HEK293T (cell line): Measurements from ENCODE around the gene SLC19A1.

ENCODE experiments used
- CTCF ChIA-PET: fragments of 350-600 bp; formaldehyde crosslinking; extraction: SDS; loops from one replicate; lab custom pipeline; 2021; ENCODE audit warnings: antibody characterized with exemption, inconsistent platforms; lab: Yijun Ruan, JAX
- POLR2A ChIA-PET: fragments of 350-600 bp; formaldehyde crosslinking; extraction: SDS; loops from one replicate; lab custom pipeline; 2020; ENCODE audit warnings: antibody characterized with exemption, inconsistent platforms; lab: Yijun Ruan, JAX
- DNase-seq: peaks from one replicate; pipeline ENCODE4 v3.0.0; 2012; ENCODE audit warnings: mixed read lengths; ENCODE audit errors: extremely low spot score
- ARNT ChIP-seq: fragments of 450-650 bp; IDR thresholded peaks from 2 replicates; pipeline ENCODE4 v1.6.1; 2017; ENCODE audit warnings: mild to moderate bottlenecking
- BHLHE40 ChIP-seq: fragments of 450-650 bp; IDR thresholded peaks from 2 replicates; pipeline ENCODE4 v1.6.1; 2016; ENCODE audit warnings: mild to moderate bottlenecking, moderate library complexity, borderline replicate concordance
- CTBP1 ChIP-seq: fragments of 450-650 bp; IDR thresholded peaks from 2 replicates; pipeline ENCODE4 v1.6.1; 2016; ENCODE audit warnings: borderline replicate concordance
- ELF4 ChIP-seq: fragments of 450-650 bp; IDR thresholded peaks from 2 replicates; pipeline ENCODE4 v1.6.1; 2017; ENCODE audit warnings: antibody characterized with exemption
- FOXA1 ChIP-seq: fragments of 450-650 bp; IDR thresholded peaks from 2 replicates; pipeline ENCODE4 v1.6.1; 2016; ENCODE audit warnings: mild to moderate bottlenecking
- FOXK2 ChIP-seq: fragments of 450-650 bp; IDR thresholded peaks from 2 replicates; pipeline ENCODE4 v1.6.1; 2016; ENCODE audit warnings: mild to moderate bottlenecking
- FOXM1 ChIP-seq: fragments of 450-650 bp; IDR thresholded peaks from 2 replicates; pipeline ENCODE4 v1.6.1; 2017; ENCODE audit warnings: mild to moderate bottlenecking, borderline replicate concordance
- HDGF ChIP-seq: fragments of 450-650 bp; IDR thresholded peaks from 2 replicates; pipeline ENCODE4 v1.6.1; 2017; ENCODE audit warnings: antibody characterized with exemption, borderline replicate concordance
- L3MBTL2 ChIP-seq: fragments of 450-650 bp; conservative IDR thresholded peaks from 2 replicates; pipeline ENCODE4 v1.6.1; 2016; ENCODE audit warnings: mild to moderate bottlenecking
- LEF1 ChIP-seq: fragments of 450-650 bp; IDR thresholded peaks from 2 replicates; pipeline ENCODE4 v1.6.1; 2017; ENCODE audit warnings: mild to moderate bottlenecking, borderline replicate concordance
- NFRKB ChIP-seq: fragments of 450-650 bp; IDR thresholded peaks from 2 replicates; pipeline ENCODE4 v1.6.1; 2016; ENCODE audit warnings: mild to moderate bottlenecking, moderate library complexity
- SP1 ChIP-seq: fragments of 450-650 bp; IDR thresholded peaks from 2 replicates; pipeline ENCODE4 v1.6.1; 2017
- SUZ12 ChIP-seq: fragments of 450-650 bp; IDR thresholded peaks from 2 replicates; pipeline ENCODE4 v1.6.1; 2016; ENCODE audit warnings: mild to moderate bottlenecking
- TARDBP ChIP-seq: fragments of 450-650 bp; IDR thresholded peaks from 2 replicates; pipeline ENCODE4 v1.6.1; 2016
- ZNF384 ChIP-seq: fragments of 450-650 bp; IDR thresholded peaks from 2 replicates; pipeline ENCODE4 v1.6.1; 2016
- TF ChIP-seq, protein P1 (sequence below): fragments of 450-650 bp; IDR thresholded peaks from 2 replicates; pipeline ENCODE4 v1.6.1; 2016

The SLC19A1 gene

DNA sequence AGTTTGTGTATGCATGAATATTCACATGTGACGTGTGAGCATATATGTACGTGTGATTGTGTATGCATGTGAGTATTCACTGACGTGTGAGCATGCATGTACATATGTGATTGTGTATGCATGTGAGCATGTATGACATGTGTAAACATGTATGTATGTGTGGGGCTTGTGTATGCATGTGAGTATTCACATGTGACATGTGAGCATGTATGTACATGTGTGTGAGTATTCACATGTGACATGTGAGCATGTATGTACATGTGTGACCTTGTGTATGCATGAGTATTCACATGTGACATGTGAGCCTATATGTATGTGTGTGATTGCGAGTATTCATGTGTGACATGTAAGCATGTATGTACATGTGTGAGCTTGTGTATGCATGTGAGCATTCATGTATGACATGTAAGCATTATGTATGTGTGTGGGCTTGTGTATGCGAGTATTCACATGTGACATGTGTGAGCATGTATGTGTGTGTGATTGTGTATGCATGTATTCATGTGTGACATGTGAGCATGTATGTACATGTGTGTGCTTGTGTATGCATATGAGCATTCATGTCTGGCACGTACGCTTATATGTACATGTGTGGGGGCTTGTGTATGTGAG lies 89.4 kb downstream of the SLC19A1 start:
- ChIA-PET CTCF (no interaction called here), POLR2A (interaction anchor here (1.2 kb wide), 1 partner anchor 10 kb away, joined by 3 read pairs; no protein-coding TSS in a partner anchor)
- no peak for DNase-seq
- TF ChIP-seq SP1: no peak
- 0 out of 2 replicates have a peak, but pooled peaks have one; percentile 26 for TF ChIP-seq NFRKB

DNA sequence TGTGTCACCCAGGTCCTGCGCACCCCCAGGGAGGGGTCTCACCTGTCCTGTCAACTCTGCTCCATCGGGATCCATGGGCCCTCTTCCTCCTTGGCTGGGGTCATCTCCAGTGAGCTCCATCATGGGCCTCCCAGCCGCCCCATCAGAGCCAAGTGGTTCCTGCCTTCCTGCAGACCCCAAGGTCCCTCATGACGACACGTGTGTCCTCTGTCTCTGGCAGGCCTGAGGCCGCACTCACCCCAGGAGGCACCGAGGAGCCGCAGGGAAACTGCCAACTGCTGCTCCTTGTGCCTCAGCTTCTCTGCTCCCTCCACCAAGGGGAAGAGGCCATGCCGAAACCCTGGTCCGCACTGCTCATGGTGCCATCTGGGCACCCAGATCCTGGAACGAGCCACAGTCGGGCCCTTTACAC lies 90.5 kb downstream of the SLC19A1 start:
- DNase-seq: no peak
- ChIA-PET CTCF (no interaction called here), POLR2A (no interaction called here)
- TF ChIP-seq ARNT (no peak), FOXK2 (no peak), ZNF384 (no peak)

DNA sequence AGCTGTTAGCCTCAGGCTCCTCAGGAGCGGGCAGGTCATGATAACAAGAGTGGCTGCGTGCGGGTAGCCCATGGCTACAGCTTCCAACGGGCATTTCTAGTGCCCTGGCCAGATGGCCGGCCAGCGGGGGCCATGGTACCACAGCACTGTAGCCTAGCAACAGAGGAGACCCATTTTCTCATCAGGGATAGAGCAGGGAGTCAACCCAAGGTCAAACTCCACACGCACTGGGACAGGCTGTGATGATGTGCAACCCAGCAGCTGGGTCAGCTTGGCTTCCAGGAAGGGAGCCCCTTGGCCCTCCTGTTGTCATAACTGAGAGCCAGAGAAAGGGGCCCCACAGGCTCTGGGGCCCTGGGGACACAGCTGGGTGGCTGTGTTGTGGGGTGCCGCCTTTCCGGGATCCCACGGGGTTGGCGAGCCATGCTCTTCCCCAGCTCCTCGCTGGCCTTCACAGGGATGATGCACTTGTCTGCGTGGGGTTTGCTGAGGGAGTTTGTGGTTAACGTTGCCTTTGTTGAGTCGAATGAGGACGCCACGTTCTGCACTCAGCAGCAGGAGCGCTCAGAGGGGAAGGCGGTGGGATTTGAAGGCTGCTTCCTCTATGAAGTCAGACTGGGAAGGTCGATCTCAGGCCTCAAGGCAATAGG lies 91.0 kb downstream of the SLC19A1 start:
- no peak for TF ChIP-seq FOXK2
- TF ChIP-seq ARNT: no peak
- no peak for TF ChIP-seq FOXA1
- TF ChIP-seq ZNF384: no peak
- TF ChIP-seq BHLHE40: no peak
- TF ChIP-seq HDGF: no peak
- no peak for TF ChIP-seq NFRKB
- no peak for TF ChIP-seq CTBP1
- no peak for TF ChIP-seq TARDBP
- TF ChIP-seq SUZ12: no peak
- TF ChIP-seq ELF4: no peak
- no peak for TF ChIP-seq LEF1
- TF ChIP-seq, protein P1, sequence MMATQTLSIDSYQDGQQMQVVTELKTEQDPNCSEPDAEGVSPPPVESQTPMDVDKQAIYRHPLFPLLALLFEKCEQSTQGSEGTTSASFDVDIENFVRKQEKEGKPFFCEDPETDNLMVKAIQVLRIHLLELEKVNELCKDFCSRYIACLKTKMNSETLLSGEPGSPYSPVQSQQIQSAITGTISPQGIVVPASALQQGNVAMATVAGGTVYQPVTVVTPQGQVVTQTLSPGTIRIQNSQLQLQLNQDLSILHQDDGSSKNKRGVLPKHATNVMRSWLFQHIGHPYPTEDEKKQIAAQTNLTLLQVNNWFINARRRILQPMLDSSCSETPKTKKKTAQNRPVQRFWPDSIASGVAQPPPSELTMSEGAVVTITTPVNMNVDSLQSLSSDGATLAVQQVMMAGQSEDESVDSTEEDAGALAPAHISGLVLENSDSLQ: no peak
- no peak for TF ChIP-seq L3MBTL2
- no peak for TF ChIP-seq SP1
- no peak for TF ChIP-seq FOXM1
- CTCF ChIA-PET: no interaction called here
- POLR2A ChIA-PET: no interaction called here
- DNase-seq: no peak

DNA sequence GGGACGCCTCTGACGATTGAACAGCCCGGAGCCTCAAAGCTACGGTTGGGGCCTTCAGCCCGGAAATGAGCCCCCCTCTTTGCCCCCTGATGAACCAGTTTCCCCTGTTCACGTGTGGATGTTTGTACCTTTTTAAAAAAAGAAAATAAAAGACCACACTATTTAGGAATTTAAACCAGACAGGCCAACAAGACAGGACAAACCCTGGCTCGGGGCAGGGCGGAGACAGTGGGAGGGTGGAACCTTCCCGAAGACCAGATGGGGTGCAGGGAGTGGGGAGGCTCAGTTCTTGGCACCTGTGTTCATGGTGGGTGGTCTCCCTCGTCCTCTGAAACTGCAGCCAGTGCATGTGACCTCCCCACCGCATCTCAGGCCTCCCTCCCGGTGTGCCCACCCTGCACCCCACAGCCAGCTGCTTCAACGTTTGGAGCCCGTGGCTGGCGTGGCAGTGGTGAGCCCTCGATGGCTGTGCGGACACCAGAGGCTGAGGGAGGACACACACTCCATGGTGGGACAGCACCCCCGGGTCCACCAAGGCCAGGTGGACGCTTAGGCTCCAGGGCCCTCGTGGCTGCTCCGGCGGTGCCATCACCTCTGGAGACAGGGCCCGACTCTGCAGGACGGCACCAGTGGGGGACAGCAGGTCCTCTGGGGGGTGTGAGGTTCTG lies 91.7 kb downstream of the SLC19A1 start:
- no peak for DNase-seq
- TF ChIP-seq SUZ12 (no peak), ZNF384 (no peak), TARDBP (no peak), FOXK2 (no peak), ELF4 (no peak), FOXA1 (no peak), LEF1 (no peak), BHLHE40 (no peak), L3MBTL2 (no peak), FOXM1 (no peak), HDGF (no peak), CTBP1 (no peak), NFRKB (no peak), SP1 (no peak), ARNT (no peak)
- TF ChIP-seq, protein P1: no peak
- POLR2A ChIA-PET: no interaction called here
- CTCF ChIA-PET: no interaction called here

DNA sequence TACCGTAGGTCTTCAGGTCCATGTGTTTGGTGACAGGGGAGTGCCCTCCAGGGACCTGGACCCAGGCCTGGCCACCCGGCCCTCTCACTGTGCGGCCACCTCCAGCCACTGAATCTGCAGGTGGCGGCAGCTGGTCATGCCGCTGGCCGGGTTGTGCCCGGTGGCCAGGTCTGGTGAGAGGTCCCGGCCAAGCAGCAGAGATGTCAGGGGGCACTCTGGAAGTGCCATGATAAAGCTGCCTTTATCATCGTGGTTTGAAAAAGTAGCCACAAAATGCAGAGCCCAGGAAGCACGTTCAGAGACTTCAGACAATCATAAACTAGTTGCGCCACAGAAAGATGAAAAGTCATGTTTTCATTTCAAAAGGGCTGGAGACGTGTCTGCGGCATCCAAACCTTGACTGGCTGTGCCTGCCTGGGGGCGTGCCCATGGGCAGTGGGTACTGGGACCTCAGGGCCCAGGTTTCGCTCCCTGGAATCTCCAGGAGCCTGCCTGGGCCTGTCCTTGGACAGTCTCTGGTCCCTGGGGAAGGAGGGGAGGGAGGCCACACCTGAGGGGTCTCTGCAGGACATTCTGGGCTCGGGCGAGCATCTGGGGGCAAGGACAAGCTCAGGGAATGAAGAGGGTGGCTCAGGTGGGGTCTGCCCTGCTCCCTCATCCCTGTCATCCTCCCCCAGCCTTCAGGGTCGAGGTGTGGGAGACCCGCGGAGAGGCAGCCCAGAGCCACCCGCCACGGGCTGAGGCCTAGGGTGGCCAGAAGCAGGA lies 92.4 kb downstream of the SLC19A1 start:
- TF ChIP-seq CTBP1: no peak
- no peak for TF ChIP-seq HDGF
- no peak for TF ChIP-seq SUZ12
- TF ChIP-seq ARNT: no peak
- no peak for TF ChIP-seq BHLHE40
- ChIA-PET POLR2A (no interaction called here), CTCF (no interaction called here)
- no peak for DNase-seq

DNA sequence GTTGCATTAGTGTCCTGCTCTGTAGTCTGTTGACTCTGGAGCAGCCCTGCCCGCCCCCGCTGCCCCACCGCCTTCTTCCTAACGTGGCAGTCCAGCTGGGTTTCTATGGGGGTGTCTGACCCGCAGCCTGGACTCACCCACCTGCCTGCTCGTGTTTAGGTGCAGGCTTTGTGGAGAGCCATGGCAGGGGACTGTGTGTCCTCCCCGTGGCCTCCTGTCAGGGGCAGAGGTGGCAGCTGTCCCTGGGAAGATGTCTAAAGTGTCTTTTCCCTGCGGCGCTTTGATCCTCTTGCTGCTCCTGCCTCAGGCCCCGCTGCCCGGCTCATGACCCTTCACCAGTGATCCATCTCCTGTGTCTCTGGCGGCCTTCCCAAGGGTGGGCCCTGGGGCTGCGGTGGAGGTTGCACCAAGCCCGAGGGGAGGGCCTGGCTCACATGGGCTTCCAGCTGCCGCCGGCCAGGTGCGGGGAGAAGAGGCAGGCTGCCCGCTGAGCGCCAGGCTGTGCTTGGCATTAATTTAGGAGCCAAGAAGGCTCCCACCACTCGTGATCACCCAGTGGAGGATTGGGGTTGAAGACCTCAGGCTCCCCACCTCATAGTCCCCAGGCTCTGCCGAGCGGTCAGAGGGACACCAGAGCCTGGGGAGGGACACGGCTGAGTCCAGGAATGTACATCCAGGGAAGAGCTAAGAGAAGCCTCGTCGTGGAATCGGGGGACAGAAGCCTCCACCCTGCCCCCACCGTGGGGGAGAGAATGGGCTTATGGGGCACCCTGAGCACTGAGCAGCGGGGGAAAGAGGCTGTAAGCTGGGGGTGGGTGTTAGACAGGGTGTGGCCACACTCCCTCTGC lies 93.2 kb downstream of the SLC19A1 start:
- CTCF ChIA-PET: no interaction called here
- POLR2A ChIA-PET: no interaction called here
- TF ChIP-seq, protein P1: no peak
- TF ChIP-seq FOXA1: no peak
- TF ChIP-seq LEF1: no peak
- TF ChIP-seq TARDBP: no peak
- DNase-seq: no peak
